Measurements from ENCODE around the gene RIPOR3.

DNA sequence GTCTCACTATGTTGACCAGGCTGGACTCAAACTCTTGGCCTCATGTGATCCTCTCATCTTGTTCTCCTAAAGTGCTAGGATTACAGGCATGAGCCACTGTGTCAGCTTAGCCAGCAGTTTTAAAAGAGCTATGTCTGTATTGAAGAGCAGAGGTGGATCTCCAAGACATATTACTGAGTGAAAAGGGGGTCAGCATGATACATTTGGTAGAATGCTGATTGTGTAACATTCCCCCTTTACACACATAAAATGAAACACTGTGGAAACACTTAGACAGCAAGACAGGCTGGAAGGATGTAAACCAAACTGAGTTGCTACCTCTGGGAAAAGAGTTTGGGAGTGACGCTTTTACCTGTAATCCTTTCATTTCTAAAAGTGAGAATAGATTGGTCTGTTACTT lies 1.7 kb upstream of the RIPOR3 start:
- TF ChIP-seq GABPA (IDR thresholded peaks at IDR 0.05 in 1 of 2, conservative IDR thresholded peaks at IDR 0.05 in 1 of 2), result no peak
- TF ChIP-seq, protein P1, sequence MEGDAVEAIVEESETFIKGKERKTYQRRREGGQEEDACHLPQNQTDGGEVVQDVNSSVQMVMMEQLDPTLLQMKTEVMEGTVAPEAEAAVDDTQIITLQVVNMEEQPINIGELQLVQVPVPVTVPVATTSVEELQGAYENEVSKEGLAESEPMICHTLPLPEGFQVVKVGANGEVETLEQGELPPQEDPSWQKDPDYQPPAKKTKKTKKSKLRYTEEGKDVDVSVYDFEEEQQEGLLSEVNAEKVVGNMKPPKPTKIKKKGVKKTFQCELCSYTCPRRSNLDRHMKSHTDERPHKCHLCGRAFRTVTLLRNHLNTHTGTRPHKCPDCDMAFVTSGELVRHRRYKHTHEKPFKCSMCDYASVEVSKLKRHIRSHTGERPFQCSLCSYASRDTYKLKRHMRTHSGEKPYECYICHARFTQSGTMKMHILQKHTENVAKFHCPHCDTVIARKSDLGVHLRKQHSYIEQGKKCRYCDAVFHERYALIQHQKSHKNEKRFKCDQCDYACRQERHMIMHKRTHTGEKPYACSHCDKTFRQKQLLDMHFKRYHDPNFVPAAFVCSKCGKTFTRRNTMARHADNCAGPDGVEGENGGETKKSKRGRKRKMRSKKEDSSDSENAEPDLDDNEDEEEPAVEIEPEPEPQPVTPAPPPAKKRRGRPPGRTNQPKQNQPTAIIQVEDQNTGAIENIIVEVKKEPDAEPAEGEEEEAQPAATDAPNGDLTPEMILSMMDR (IDR thresholded peaks at IDR 0.05; ENCODE audit: low read depth, low read length, missing input control), result no peak
- TF ChIP-seq, protein P2, sequence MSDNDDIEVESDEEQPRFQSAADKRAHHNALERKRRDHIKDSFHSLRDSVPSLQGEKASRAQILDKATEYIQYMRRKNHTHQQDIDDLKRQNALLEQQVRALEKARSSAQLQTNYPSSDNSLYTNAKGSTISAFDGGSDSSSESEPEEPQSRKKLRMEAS (IDR thresholded peaks at IDR 0.05), result no peak
- TF ChIP-seq JUND (IDR thresholded peaks at IDR 0.05), result no peak
- no peak for TF ChIP-seq RAD21 (IDR thresholded peaks at IDR 0.05)
- no peak for TF ChIP-seq SP1 (IDR thresholded peaks at IDR 0.05)
- no peak for TF ChIP-seq TAF1 (conservative IDR thresholded peaks at IDR 0.05)
- no peak for TF ChIP-seq FOXA1 (IDR thresholded peaks at IDR 0.05)
- TF ChIP-seq, protein P3, sequence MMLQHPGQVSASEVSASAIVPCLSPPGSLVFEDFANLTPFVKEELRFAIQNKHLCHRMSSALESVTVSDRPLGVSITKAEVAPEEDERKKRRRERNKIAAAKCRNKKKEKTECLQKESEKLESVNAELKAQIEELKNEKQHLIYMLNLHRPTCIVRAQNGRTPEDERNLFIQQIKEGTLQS (IDR thresholded peaks at IDR 0.05), result no peak
- TF ChIP-seq, protein P4, sequence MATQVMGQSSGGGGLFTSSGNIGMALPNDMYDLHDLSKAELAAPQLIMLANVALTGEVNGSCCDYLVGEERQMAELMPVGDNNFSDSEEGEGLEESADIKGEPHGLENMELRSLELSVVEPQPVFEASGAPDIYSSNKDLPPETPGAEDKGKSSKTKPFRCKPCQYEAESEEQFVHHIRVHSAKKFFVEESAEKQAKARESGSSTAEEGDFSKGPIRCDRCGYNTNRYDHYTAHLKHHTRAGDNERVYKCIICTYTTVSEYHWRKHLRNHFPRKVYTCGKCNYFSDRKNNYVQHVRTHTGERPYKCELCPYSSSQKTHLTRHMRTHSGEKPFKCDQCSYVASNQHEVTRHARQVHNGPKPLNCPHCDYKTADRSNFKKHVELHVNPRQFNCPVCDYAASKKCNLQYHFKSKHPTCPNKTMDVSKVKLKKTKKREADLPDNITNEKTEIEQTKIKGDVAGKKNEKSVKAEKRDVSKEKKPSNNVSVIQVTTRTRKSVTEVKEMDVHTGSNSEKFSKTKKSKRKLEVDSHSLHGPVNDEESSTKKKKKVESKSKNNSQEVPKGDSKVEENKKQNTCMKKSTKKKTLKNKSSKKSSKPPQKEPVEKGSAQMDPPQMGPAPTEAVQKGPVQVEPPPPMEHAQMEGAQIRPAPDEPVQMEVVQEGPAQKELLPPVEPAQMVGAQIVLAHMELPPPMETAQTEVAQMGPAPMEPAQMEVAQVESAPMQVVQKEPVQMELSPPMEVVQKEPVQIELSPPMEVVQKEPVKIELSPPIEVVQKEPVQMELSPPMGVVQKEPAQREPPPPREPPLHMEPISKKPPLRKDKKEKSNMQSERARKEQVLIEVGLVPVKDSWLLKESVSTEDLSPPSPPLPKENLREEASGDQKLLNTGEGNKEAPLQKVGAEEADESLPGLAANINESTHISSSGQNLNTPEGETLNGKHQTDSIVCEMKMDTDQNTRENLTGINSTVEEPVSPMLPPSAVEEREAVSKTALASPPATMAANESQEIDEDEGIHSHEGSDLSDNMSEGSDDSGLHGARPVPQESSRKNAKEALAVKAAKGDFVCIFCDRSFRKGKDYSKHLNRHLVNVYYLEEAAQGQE (IDR thresholded peaks at IDR 0.05), result no peak
- no peak for TF ChIP-seq EGR1 (IDR thresholded peaks at IDR 0.05; ENCODE audit: low read depth in 2 of 2)
- TF ChIP-seq YY1 (IDR thresholded peaks at IDR 0.05), result no peak
- TF ChIP-seq, protein P5, sequence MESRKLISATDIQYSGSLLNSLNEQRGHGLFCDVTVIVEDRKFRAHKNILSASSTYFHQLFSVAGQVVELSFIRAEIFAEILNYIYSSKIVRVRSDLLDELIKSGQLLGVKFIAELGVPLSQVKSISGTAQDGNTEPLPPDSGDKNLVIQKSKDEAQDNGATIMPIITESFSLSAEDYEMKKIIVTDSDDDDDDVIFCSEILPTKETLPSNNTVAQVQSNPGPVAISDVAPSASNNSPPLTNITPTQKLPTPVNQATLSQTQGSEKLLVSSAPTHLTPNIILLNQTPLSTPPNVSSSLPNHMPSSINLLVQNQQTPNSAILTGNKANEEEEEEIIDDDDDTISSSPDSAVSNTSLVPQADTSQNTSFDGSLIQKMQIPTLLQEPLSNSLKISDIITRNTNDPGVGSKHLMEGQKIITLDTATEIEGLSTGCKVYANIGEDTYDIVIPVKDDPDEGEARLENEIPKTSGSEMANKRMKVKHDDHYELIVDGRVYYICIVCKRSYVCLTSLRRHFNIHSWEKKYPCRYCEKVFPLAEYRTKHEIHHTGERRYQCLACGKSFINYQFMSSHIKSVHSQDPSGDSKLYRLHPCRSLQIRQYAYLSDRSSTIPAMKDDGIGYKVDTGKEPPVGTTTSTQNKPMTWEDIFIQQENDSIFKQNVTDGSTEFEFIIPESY (IDR thresholded peaks at IDR 0.05), result no peak

Data from liver (tissue), 3 donors.